Measurements from ENCODE around the gene ST13.

Gene ST13

DNA sequence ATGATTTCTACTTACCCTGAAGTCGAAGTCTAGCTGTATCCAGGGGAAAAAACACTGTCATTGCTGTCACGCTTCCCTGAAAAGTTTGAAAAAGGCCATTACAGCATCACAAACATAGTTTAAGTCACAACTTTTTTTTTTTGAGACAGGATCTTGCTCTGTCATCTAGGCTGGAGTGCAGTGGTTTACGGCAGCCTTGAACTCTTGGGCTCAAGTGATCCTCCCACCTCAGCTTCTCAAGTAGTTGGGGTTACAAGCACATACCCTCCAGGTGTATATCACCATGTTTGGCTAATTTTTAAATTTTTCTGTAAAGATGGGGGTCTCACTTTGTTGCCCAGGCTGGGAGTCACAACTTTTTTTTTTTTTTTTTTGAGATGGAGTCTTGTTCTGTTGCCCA lies 57.4 kb downstream of the ST13 start:
- Histone ChIP-seq H3K9me3 (ENCODE audit: control insufficient read depth, insufficient read depth, low read depth, low read length) (no peaks in the 10 kb centered on the region), H3K36me3 (ENCODE audit: control insufficient read depth in 2 of 2, insufficient read depth in 1 of 2, low read length in 2 of 2) (peaks cover 3 to 16% of the 10 kb centered on the region in 2 experiments; a peak in 2 of 3 replicates), H3K4me3 (ENCODE audit: low read depth, low read length) (no peak overlapping the region), H3K27ac (ENCODE audit: extremely low read depth, low read depth, low read length) (no peak overlapping the region), H3K4me1 (ENCODE audit: control insufficient read depth, insufficient read depth, low read length) (peaks cover 12% of the 10 kb centered on the region)
- ChIA-PET CTCF (no interaction called here), POLR2A (interaction anchor here (0.7 to 0.8 kb wide), 2 partner anchors 14 to 41 kb away, joined by 3 to 4 read pairs; no protein-coding TSS in a partner anchor)
- TF ChIP-seq, protein P1, sequence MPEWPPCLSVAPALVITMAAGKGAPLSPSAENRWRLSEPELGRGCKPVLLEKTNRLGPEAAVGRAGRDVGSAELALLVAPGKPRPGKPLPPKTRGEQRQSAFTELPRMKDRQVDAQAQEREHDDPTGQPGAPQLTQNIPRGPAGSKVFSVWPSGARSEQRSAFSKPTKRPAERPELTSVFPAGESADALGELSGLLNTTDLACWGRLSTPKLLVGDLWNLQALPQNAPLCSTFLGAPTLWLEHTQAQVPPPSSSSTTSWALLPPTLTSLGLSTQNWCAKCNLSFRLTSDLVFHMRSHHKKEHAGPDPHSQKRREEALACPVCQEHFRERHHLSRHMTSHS (tag by site-specific recombination; IDR thresholded peaks at IDR 0.05), result no peak
- TF ChIP-seq ZNF600 (tag by site-specific recombination; IDR thresholded peaks at IDR 0.05) (no peak), ZNF626 (tag by site-specific recombination; IDR thresholded peaks at IDR 0.05) (no peak), ZNF140 (tag by site-specific recombination; IDR thresholded peaks at IDR 0.05) (no peak), TCF7L2 (IDR thresholded peaks at IDR 0.05; ENCODE audit: borderline replicate concordance, low read depth, low read length) (no peak), SCRT1 (tag by site-specific recombination; IDR thresholded peaks at IDR 0.05; ENCODE audit: borderline replicate concordance) (no peak), ZNF610 (tag by site-specific recombination; IDR thresholded peaks at IDR 0.05; ENCODE audit: borderline replicate concordance) (no peak), ZNF555 (tag by site-specific recombination; conservative IDR thresholded peaks at IDR 0.05) (no peak), OVOL3 (tag by site-specific recombination; IDR thresholded peaks at IDR 0.05) (no peak), ZNF433 (tag by site-specific recombination; IDR thresholded peaks at IDR 0.05; ENCODE audit: low read depth) (no peak), ZBTB1 (tag by site-specific recombination; IDR thresholded peaks at IDR 0.05) (no peak), ZIC2 (tag by site-specific recombination; IDR thresholded peaks at IDR 0.05) (no peak)
- TF ChIP-seq, protein P2, sequence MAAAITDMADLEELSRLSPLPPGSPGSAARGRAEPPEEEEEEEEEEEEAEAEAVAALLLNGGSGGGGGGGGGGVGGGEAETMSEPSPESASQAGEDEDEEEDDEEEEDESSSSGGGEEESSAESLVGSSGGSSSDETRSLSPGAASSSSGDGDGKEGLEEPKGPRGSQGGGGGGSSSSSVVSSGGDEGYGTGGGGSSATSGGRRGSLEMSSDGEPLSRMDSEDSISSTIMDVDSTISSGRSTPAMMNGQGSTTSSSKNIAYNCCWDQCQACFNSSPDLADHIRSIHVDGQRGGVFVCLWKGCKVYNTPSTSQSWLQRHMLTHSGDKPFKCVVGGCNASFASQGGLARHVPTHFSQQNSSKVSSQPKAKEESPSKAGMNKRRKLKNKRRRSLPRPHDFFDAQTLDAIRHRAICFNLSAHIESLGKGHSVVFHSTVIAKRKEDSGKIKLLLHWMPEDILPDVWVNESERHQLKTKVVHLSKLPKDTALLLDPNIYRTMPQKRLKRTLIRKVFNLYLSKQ (tag by site-specific recombination; IDR thresholded peaks at IDR 0.05; ENCODE audit: borderline replicate concordance), result no peak
- TF ChIP-seq, protein P3, sequence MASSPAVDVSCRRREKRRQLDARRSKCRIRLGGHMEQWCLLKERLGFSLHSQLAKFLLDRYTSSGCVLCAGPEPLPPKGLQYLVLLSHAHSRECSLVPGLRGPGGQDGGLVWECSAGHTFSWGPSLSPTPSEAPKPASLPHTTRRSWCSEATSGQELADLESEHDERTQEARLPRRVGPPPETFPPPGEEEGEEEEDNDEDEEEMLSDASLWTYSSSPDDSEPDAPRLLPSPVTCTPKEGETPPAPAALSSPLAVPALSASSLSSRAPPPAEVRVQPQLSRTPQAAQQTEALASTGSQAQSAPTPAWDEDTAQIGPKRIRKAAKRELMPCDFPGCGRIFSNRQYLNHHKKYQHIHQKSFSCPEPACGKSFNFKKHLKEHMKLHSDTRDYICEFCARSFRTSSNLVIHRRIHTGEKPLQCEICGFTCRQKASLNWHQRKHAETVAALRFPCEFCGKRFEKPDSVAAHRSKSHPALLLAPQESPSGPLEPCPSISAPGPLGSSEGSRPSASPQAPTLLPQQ (tag by site-specific recombination; IDR thresholded peaks at IDR 0.05), result no peak
- TF ChIP-seq, protein P4, sequence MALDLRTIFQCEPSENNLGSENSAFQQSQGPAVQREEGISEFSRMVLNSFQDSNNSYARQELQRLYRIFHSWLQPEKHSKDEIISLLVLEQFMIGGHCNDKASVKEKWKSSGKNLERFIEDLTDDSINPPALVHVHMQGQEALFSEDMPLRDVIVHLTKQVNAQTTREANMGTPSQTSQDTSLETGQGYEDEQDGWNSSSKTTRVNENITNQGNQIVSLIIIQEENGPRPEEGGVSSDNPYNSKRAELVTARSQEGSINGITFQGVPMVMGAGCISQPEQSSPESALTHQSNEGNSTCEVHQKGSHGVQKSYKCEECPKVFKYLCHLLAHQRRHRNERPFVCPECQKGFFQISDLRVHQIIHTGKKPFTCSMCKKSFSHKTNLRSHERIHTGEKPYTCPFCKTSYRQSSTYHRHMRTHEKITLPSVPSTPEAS (tag by site-specific recombination; IDR thresholded peaks at IDR 0.05), result no peak

DNA sequence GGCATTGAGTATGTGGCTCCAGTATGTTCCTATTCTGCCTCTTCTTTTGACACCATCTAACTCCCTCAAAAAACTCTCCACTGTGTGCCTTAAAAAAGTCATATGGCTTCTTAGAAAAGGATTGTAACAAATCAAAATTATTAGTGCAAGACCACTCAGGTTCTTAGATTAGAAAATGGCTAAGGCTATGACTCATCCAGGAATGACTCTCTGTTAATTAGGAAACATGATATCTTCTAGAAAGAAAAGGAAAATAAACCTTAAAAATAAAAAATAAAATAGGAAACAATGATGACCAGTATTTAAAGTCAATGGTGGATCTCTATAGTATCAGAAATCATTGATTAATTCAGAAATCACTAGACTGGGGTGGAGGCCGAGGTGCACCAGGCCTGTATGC lies 59.0 kb downstream of the ST13 start:
- Histone ChIP-seq H3K4me3 (ENCODE audit: low read depth, low read length) (no peak overlapping the region), H3K9me3 (ENCODE audit: control insufficient read depth, insufficient read depth, low read depth, low read length) (no peaks in the 10 kb centered on the region), H3K27ac (ENCODE audit: extremely low read depth, low read depth, low read length) (peak overlapping the region; percentile 50; the same call in 1 of the 2 replicates), H3K4me1 (ENCODE audit: control insufficient read depth, insufficient read depth, low read length) (peaks cover 12% of the 10 kb centered on the region), H3K36me3 (ENCODE audit: control insufficient read depth in 2 of 2, insufficient read depth in 1 of 2, low read length in 2 of 2) (peaks cover 8 to 20% of the 10 kb centered on the region in 2 experiments)
- ChIA-PET POLR2A (interaction anchor here (0.5 kb wide), 1 partner anchor 13 kb away, joined by 3 read pairs; no protein-coding TSS in a partner anchor), CTCF (interaction anchor here (0.6 kb wide), 3 partner anchors 13 to 855 kb away, joined by 3 to 4 read pairs (median 3); no protein-coding TSS in a partner anchor)
- TF ChIP-seq FEZF1 (tag by site-specific recombination; IDR thresholded peaks at IDR 0.05) (0 out of 2 replicates have a peak, but pooled peaks have one; percentile 18), ZEB2 (tag by site-specific recombination; IDR thresholded peaks at IDR 0.05) (peak; percentile 51; the same call in 1 of the 2 replicates), GLIS1 (tag by site-specific recombination; IDR thresholded peaks at IDR 0.05) (no peak), PRDM1 (tag by site-specific recombination; IDR thresholded peaks at IDR 0.05) (0 out of 2 replicates have a peak, but pooled peaks have one; percentile 7), ZNF133 (tag by site-specific recombination; IDR thresholded peaks at IDR 0.05) (no peak), GFI1B (tag by site-specific recombination; IDR thresholded peaks at IDR 0.05) (peak; percentile 67), KLF16 (tag by site-specific recombination; IDR thresholded peaks at IDR 0.05) (0 out of 2 replicates have a peak, but pooled peaks have one; percentile 23), ZSCAN16 (tag by site-specific recombination; IDR thresholded peaks at IDR 0.05) (no peak)
- TF ChIP-seq, protein P5, sequence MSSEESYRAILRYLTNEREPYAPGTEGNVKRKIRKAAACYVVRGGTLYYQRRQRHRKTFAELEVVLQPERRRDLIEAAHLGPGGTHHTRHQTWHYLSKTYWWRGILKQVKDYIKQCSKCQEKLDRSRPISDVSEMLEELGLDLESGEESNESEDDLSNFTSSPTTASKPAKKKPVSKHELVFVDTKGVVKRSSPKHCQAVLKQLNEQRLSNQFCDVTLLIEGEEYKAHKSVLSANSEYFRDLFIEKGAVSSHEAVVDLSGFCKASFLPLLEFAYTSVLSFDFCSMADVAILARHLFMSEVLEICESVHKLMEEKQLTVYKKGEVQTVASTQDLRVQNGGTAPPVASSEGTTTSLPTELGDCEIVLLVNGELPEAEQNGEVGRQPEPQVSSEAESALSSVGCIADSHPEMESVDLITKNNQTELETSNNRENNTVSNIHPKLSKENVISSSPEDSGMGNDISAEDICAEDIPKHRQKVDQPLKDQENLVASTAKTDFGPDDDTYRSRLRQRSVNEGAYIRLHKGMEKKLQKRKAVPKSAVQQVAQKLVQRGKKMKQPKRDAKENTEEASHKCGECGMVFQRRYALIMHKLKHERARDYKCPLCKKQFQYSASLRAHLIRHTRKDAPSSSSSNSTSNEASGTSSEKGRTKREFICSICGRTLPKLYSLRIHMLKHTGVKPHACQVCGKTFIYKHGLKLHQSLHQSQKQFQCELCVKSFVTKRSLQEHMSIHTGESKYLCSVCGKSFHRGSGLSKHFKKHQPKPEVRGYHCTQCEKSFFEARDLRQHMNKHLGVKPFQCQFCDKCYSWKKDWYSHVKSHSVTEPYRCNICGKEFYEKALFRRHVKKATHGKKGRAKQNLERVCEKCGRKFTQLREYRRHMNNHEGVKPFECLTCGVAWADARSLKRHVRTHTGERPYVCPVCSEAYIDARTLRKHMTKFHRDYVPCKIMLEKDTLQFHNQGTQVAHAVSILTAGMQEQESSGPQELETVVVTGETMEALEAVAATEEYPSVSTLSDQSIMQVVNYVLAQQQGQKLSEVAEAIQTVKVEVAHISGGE (tag by site-specific recombination; conservative IDR thresholded peaks at IDR 0.05; ENCODE audit: low read depth), result no peak
- TF ChIP-seq, protein P6, sequence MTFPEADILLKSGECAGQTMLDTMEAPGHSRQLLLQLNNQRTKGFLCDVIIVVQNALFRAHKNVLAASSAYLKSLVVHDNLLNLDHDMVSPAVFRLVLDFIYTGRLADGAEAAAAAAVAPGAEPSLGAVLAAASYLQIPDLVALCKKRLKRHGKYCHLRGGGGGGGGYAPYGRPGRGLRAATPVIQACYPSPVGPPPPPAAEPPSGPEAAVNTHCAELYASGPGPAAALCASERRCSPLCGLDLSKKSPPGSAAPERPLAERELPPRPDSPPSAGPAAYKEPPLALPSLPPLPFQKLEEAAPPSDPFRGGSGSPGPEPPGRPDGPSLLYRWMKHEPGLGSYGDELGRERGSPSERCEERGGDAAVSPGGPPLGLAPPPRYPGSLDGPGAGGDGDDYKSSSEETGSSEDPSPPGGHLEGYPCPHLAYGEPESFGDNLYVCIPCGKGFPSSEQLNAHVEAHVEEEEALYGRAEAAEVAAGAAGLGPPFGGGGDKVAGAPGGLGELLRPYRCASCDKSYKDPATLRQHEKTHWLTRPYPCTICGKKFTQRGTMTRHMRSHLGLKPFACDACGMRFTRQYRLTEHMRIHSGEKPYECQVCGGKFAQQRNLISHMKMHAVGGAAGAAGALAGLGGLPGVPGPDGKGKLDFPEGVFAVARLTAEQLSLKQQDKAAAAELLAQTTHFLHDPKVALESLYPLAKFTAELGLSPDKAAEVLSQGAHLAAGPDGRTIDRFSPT (tag by site-specific recombination; IDR thresholded peaks at IDR 0.05), result 0 out of 2 replicates have a peak, but pooled peaks have one; percentile 48

Measured in HEK293 (cell line).